OCI-LY1 (cell line): ENCODE measurements around the gene PAFAH1B2.

ENCODE experiments used
- H2AFZ ChIP-seq: fragments of 200-600 bp; sonication (generic), shearing (Covaris generic); 2 replicates; pipeline ENCODE4 v1.6.0; 2014; ENCODE audit warnings: antibody characterized with exemption, mild to moderate bottlenecking, low read length
- H3F3A ChIP-seq: fragments of 200-600 bp; sonication (generic), shearing (Covaris generic); 2 replicates; pipeline ENCODE4 v1.6.0; 2014; ENCODE audit warnings: mild to moderate bottlenecking, antibody characterized with exemption, low read length, moderate library complexity; ENCODE audit not compliant: insufficient read depth
- H3K27ac ChIP-seq: fragments of 200-600 bp; sonication (generic); 2 replicates; pipeline ENCODE4 v1.5.1; 2014; ENCODE audit warnings: low read length, mixed run types, mild to moderate bottlenecking, low read depth; ENCODE audit not compliant: poor library complexity, severe bottlenecking
- H3K27me3 ChIP-seq: fragments of 200-600 bp; sonication (generic); 2 replicates; pipeline ENCODE4 v1.6.0; 2014; ENCODE audit warnings: antibody characterized with exemption, mild to moderate bottlenecking, low read length, moderate library complexity; ENCODE audit not compliant: insufficient read depth
- H3K36me3 ChIP-seq: fragments of 200-600 bp; sonication (generic); 2 replicates; pipeline ENCODE4 v1.6.1; 2014; ENCODE audit warnings: mild to moderate bottlenecking, antibody characterized with exemption, low read length, moderate library complexity, mixed read lengths; ENCODE audit not compliant: insufficient read depth
- H3K4me1 ChIP-seq: fragments of 200-600 bp; sonication (generic); 2 replicates; pipeline ENCODE4 v1.5.1; 2014; ENCODE audit warnings: mild to moderate bottlenecking, low read length, moderate library complexity; ENCODE audit not compliant: insufficient read depth, severe bottlenecking
- H3K4me2 ChIP-seq: fragments of 200-600 bp; sonication (generic), shearing (Covaris generic); 2 replicates; pipeline ENCODE4 v1.6.1; 2014; ENCODE audit warnings: low read length
- H3K4me3 ChIP-seq: fragments of 200-600 bp; sonication (generic); 2 replicates; pipeline ENCODE4 v1.5.1; 2014; ENCODE audit warnings: low read length, low read depth, mild to moderate bottlenecking, mixed read lengths; ENCODE audit not compliant: poor library complexity, severe bottlenecking
- H3K79me2 ChIP-seq: fragments of 200-600 bp; shearing (Covaris generic); 2 replicates; pipeline ENCODE4 v1.6.1; 2016; ENCODE audit warnings: mixed run types, low read length, mixed read lengths; ENCODE audit not compliant: insufficient read depth
- H3K9ac ChIP-seq: fragments of 200-600 bp; sonication (generic), shearing (Covaris generic); 2 replicates; pipeline ENCODE4 v1.6.1; 2014; ENCODE audit warnings: mild to moderate bottlenecking, low read length, mixed read lengths
- H3K9me2 ChIP-seq: fragments of 200-600 bp; sonication (generic), shearing (Covaris generic); 2 replicates; pipeline ENCODE4 v1.6.1; 2014; ENCODE audit warnings: low read depth, mild to moderate bottlenecking, low read length, mixed read lengths
- H3K9me3 ChIP-seq: fragments of 200-600 bp; shearing (Covaris generic); 2 replicates; pipeline ENCODE4 v1.6.1; 2014; ENCODE audit warnings: low read length, mixed read lengths
- H4K20me1 ChIP-seq: fragments of 200-600 bp; sonication (generic), shearing (Covaris generic); 2 replicates; pipeline ENCODE4 v1.6.0; 2016; ENCODE audit warnings: mild to moderate bottlenecking, low read length; ENCODE audit not compliant: insufficient read depth
- CTCF ChIP-seq: fragments of 200-600 bp; sonication (generic), shearing (Covaris generic); IDR thresholded peaks from 2 replicates; pipeline ENCODE4 v1.5.1; 2017; ENCODE audit warnings: mild to moderate bottlenecking, antibody characterized with exemption, low read length, moderate library complexity, mixed read lengths
- EZH2 ChIP-seq: fragments of 200-600 bp; sonication (generic), shearing (Covaris generic); IDR thresholded peaks from 2 replicates; pipeline ENCODE4 v1.8.0; 2017; ENCODE audit warnings: borderline replicate concordance, mixed run types, mild to moderate bottlenecking, antibody characterized with exemption, low read length, moderate library complexity, mixed read lengths

PAFAH1B2 gene

GRCh38 chr11:117183724-117184349, 39.8 kb downstream of the PAFAH1B2 start:
- H3K9ac ChIP-seq, result no peak overlapping the region
- no peaks in the 10 kb centered on the region for H3K9me3 ChIP-seq
- H3K4me3 ChIP-seq, result no peak overlapping the region
- H3F3A ChIP-seq, result no peaks in the 10 kb centered on the region
- H3K4me1 ChIP-seq, result peaks cover 26% of the 10 kb centered on the region
- H3K4me2 ChIP-seq, result no peak overlapping the region
- H4K20me1 ChIP-seq, result no peaks in the 10 kb centered on the region
- H3K27ac ChIP-seq, result no peak overlapping the region
- no peak overlapping the region for H2AFZ ChIP-seq
- H3K27me3 ChIP-seq, result no peaks in the 10 kb centered on the region
- H3K79me2 ChIP-seq, result no peaks in the 10 kb centered on the region
- no peaks in the 10 kb centered on the region for H3K9me2 ChIP-seq
- H3K36me3 ChIP-seq, result peaks cover 9% of the 10 kb centered on the region; the same call in 1 of the 2 replicates
- TF ChIP-seq CTCF, result no peak
- no peak for TF ChIP-seq EZH2

- no peaks in the 10 kb centered on the region for H3K9me2 ChIP-seq
- H3K36me3 ChIP-seq, result peaks cover 21% of the 10 kb centered on the region; the same call in 1 of the 2 replicates
- no peak overlapping the region for H3K27ac ChIP-seq
- H3K9ac ChIP-seq, result no peak overlapping the region
- no peaks in the 10 kb centered on the region for H4K20me1 ChIP-seq
- TF ChIP-seq CTCF (no peak), EZH2 (no peak)
- peaks cover 20% of the 10 kb centered on the region for H3K4me1 ChIP-seq
- no peaks in the 10 kb centered on the region for H3K79me2 ChIP-seq
- H3K9me3 ChIP-seq, result no peaks in the 10 kb centered on the region
- H3K4me2 ChIP-seq, result no peak overlapping the region
- no peaks in the 10 kb centered on the region for H3F3A ChIP-seq
- no peak overlapping the region for H2AFZ ChIP-seq
- no peak overlapping the region for H3K4me3 ChIP-seq
- H3K27me3 ChIP-seq, result no peaks in the 10 kb centered on the region
These were observed 41.8 kb downstream of the PAFAH1B2 start for GRCh38 chr11:117185736-117186430.

- Histone ChIP-seq H3K27me3 (no peaks in the 10 kb centered on the region), H3K36me3 (peaks cover 21% of the 10 kb centered on the region; the same call in 1 of the 2 replicates), H2AFZ (no peak overlapping the region), H3K4me2 (no peak overlapping the region), H3K9me3 (no peaks in the 10 kb centered on the region), H3K9me2 (no peaks in the 10 kb centered on the region), H3K27ac (no peak overlapping the region), H3K4me3 (no peak overlapping the region), H3K79me2 (no peaks in the 10 kb centered on the region), H3K4me1 (peaks cover 17% of the 10 kb centered on the region), H3F3A (no peaks in the 10 kb centered on the region), H4K20me1 (no peaks in the 10 kb centered on the region), H3K9ac (no peak overlapping the region)
- no peak for TF ChIP-seq EZH2
- no peak for TF ChIP-seq CTCF
These were observed 42.3 kb downstream of the PAFAH1B2 start for GRCh38 chr11:117186431-117186761.
